IPS-15b (cell line): ENCODE data around the gene KRTAP10-7.

Experiments
- H3K27me3 ChIP-seq: one replicate; pipeline ENCODE4 v1.6.1; 2013; ENCODE audit warnings: low read length; ENCODE audit not compliant: control insufficient read depth, insufficient read depth
- H3K36me3 ChIP-seq: one replicate; pipeline ENCODE4 v1.6.1; 2013; ENCODE audit warnings: low read length; ENCODE audit not compliant: control insufficient read depth, insufficient read depth
- H3K4me1 ChIP-seq: one replicate; pipeline ENCODE4 v1.6.1; 2013; ENCODE audit warnings: mild to moderate bottlenecking, low read length; ENCODE audit not compliant: control insufficient read depth, insufficient read depth
- H3K4me3 ChIP-seq: one replicate; pipeline ENCODE4 v1.5.1; 2013; ENCODE audit warnings: low read depth, low read length
- H3K9ac ChIP-seq: one replicate; pipeline ENCODE4 v1.6.1; 2013; ENCODE audit warnings: low read depth, mild to moderate bottlenecking, low read length
- H3K9me3 ChIP-seq: one replicate; pipeline ENCODE4 v1.6.1; 2013; ENCODE audit warnings: mild to moderate bottlenecking, low read length; ENCODE audit not compliant: control insufficient read depth, insufficient read depth

Gene KRTAP10-7

GRCh38 chr21:44564099-44564498, 36.3 kb upstream of the KRTAP10-7 start:
- no peaks in the 10 kb centered on the region for H3K4me1 ChIP-seq
- no peak overlapping the region for H3K4me3 ChIP-seq
- H3K36me3 ChIP-seq, result no peaks in the 10 kb centered on the region
- H3K9ac ChIP-seq, result no peak overlapping the region
- no peaks in the 10 kb centered on the region for H3K9me3 ChIP-seq
- H3K27me3 ChIP-seq, result no peaks in the 10 kb centered on the region

DNA sequence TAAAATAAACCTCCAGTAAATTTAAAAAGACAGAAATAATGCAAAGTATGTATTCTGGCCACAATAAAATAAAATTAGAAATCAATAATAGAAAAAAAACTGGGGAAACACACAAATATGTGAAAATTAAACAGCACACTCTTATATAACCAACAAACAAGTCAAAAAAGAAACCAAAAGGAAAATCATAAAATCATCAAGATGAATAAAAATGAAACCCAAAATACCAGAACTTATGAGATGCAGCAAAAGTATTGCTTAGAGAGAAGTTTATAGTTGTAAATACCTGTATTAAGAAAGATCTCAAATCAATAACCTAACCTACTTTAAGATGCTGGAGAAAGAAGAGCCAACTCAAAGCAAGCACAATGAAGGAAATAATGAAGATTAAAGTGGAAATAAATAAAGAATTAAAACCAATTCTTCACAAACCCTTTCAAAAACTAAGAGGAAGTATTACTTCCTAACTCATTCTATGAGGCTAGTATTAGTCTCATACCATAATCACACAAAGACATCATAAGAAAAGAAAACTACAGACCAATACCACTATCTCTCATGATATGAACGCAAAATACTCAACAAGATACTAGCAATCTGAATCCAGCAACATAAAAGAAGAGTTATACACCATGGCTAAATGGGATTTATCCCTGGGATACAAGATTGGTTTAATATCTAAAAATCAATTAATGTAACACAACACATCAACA, 35.4 kb upstream of the KRTAP10-7 start:
- H3K4me3 ChIP-seq, result no peak overlapping the region
- no peaks in the 10 kb centered on the region for H3K27me3 ChIP-seq
- H3K4me1 ChIP-seq, result no peaks in the 10 kb centered on the region
- H3K9ac ChIP-seq, result no peak overlapping the region
- no peaks in the 10 kb centered on the region for H3K36me3 ChIP-seq
- H3K9me3 ChIP-seq, result no peaks in the 10 kb centered on the region

DNA sequence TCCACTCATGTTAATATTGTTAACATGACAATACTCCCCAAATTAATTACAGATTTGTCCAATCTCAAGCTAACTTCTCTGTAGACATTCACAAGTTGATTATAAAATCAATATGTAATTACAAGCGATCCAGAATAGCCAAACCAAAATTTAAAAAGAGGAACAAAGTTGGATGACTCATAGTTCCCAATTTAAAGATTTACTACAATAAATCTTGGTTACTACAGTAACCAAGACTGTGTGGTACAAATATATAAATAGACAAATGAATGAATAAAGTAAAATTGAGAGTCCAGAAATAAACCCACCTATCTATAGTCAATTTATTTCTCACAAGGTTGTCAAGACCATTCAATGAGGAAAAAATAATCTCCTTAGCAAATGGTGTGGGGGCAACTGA, 34.0 kb upstream of the KRTAP10-7 start:
- no peaks in the 10 kb centered on the region for H3K9me3 ChIP-seq
- H3K4me1 ChIP-seq, result no peaks in the 10 kb centered on the region
- H3K27me3 ChIP-seq, result no peaks in the 10 kb centered on the region
- H3K4me3 ChIP-seq, result no peak overlapping the region
- no peak overlapping the region for H3K9ac ChIP-seq
- H3K36me3 ChIP-seq, result no peaks in the 10 kb centered on the region

DNA sequence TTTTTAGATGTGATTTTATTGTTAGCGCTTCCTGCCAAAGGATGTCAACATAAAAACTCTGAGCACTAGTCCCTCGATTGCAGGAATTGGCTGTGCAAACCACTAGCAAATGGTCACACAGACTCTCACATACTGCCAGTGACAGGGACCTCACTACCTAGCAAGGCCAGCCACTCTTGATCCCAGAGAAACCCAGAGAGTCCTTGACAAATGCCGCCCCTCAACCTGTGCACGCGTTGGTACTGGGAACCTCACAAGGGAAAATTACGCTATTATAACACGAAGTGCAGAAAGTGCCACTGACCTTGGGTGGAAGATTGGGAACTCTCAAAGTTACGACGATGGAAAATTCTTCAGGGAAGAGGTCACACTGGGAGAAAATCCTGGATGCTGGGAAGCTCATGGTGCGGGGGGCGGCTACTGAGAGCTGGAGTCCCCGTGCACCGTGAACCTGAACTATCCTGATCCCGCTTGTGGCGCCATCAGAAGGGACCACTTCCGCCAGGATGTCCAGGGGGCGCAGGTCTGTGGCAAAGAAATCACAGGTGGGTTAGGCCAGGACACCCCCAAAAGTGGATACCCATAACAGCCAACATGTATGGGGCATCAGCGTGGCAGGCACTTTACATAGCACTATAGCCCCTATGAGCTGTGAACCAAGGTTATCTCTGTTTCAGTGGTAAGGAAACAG, 32.8 kb upstream of the KRTAP10-7 start:
- no peaks in the 10 kb centered on the region for H3K4me1 ChIP-seq

GRCh38 chr21:44568261-44568660, 32.1 kb upstream of the KRTAP10-7 start:
- Histone ChIP-seq H3K4me3 (no peak overlapping the region), H3K9me3 (no peaks in the 10 kb centered on the region), H3K36me3 (no peaks in the 10 kb centered on the region), H3K4me1 (no peaks in the 10 kb centered on the region), H3K9ac (no peak overlapping the region), H3K27me3 (no peaks in the 10 kb centered on the region)

More for the DNA sequence above, 32.8 kb upstream of the KRTAP10-7 start:
- Histone ChIP-seq H3K4me3 (no peak overlapping the region), H3K27me3 (no peaks in the 10 kb centered on the region), H3K36me3 (no peaks in the 10 kb centered on the region), H3K9me3 (no peaks in the 10 kb centered on the region), H3K9ac (no peak overlapping the region)

DNA sequence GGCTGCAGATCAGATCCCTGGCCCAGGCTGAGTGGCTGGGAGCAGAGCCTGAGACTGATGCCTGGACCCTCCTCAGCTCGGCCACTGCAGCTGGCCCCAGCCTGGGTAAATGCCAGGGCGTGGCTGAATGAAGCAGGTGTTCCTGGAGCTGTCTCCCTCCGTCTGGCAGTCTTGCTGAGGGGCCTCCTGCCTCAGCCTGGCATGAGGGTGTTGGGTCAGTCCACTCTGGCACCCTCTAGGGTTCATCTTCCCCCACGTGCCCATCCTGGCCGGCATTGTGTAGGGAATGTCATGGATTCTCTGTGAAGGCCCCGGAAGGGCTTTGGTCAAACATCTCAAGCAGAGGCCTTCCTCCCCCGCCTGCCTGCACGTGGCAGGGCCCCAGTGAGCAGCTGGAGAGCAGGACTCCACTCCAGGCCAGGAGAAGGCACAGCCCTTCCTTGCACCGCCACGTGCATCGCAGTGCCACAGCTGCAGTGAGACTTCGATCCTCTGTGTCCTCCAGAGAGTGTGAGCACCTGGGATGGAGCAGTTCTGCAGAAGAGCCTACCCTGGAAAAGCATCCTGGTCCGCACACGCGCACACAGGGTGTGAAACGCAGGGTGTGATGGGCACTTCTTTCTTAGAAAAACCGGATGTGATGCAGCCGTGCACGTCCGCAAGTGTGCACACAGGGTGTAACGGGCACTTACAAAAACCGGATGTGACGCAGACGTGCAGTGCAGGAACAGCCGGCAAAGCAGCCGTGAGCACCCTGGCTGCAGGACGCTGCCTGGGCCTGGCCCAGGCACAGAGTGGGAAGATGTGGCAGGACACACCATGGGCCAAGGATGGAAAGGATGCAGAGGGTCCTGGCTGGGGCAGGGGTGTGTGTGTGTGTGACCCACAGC, 31.5 kb upstream of the KRTAP10-7 start:
- no peak overlapping the region for H3K9ac ChIP-seq
- H3K4me1 ChIP-seq, result no peaks in the 10 kb centered on the region
- H3K9me3 ChIP-seq, result no peaks in the 10 kb centered on the region
- H3K4me3 ChIP-seq, result no peak overlapping the region
- H3K27me3 ChIP-seq, result no peaks in the 10 kb centered on the region
- no peaks in the 10 kb centered on the region for H3K36me3 ChIP-seq

DNA sequence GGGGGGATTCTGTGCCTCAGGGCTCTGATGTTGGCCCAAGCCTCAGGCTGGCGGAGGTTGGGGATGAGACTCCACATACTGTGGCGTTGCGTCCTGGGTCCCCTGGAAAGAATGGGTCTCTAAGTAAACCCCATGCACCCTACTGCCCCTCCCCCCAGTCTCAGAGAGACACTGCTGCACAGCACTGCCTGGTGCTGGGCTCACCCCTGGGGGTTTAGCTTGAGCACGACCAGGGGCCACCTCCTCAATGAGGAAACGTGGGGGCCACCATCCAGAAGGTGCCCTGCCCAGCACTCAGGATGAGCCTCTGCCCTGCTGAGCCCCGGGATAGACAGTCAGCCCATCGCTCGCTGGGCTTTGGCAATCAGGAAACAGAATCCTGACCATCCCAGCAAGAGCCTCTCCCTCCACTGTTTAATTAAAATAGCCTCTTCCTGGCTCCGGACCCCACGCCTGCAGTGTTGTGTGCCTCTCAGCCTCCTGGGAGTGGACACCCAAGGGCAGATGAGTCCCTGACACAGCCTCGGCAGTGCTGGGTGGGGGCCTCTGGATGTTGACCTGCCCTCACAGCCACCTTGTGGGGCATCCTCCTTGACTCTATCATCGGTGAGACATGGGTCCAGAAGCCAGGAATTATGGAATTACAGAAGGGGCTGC, 30.4 kb upstream of the KRTAP10-7 start:
- Histone ChIP-seq H3K9me3 (no peaks in the 10 kb centered on the region), H3K9ac (no peak overlapping the region), H3K27me3 (no peaks in the 10 kb centered on the region), H3K4me3 (no peak overlapping the region), H3K4me1 (no peaks in the 10 kb centered on the region), H3K36me3 (no peaks in the 10 kb centered on the region)

DNA sequence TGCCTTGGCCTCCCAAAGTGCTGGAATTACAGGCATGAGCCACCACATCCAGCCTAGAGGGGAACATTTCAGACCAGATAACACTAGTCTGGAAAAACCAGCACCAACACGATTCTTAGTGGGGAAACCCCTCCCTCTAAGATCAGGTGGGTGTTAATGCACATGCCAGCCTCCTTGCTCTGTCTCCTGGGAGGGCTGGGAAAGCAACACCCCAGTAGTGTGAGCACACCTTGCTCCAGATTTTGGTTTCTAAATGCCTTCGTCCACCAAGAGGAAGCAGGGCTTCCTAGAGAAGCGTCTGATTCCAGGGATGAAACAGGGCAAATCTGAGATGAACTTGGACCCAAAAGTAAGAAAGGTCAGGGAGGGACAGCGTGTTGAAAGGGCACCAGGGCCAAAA, 29.1 kb upstream of the KRTAP10-7 start:
- H3K4me3 ChIP-seq, result no peak overlapping the region
- no peaks in the 10 kb centered on the region for H3K4me1 ChIP-seq
- H3K9me3 ChIP-seq, result no peaks in the 10 kb centered on the region
- H3K27me3 ChIP-seq, result no peaks in the 10 kb centered on the region
- H3K9ac ChIP-seq, result no peak overlapping the region
- no peaks in the 10 kb centered on the region for H3K36me3 ChIP-seq

DNA sequence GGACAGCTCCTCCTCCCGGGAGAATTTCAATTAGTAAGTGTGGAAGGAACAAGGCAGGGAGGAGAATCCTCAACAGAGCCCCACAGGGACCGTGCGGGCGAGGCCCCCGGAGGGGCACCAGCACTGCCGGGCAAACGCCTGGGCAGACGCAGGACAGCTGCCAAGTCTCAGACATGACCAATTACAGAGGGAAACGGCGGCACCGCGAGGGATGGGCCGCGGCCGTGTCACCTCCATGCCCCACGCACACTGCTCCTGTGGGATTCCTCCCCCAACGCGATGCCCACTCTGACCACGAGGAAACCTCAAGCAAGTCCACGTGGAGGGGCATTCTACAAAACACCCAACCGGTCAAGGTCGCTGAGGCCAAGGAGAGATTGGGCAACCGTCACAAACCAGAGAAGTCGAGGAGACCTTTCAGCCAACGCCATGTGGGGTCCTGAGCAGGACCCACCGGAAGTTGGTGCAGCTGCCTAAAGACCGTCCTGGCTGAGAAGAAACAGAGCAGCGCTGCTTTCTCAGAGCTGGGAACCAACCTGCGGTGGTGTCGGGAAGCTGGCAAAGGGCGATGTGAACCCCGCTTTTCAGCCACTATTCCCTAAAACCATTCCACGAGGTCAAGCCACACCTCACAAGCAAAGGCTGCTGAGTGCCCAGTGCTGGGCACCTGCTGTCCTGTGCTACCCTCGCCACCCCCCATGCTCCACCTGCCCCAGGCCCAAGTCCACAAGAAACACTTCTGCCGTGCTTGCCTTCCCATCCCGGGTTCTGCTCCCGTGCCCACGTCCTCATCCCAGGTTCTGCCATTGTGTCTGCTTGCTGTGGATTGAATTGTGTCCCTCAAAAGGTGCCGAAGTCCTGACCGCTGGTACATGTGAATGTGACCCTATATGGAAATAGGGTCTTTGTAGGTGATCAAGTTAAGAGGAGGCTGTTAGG, 28.3 kb upstream of the KRTAP10-7 start:
- H3K27me3 ChIP-seq, result no peaks in the 10 kb centered on the region
- H3K9ac ChIP-seq, result no peak overlapping the region

GRCh38 chr21:44572959-44573583, 27.3 kb upstream of the KRTAP10-7 start:
- Histone ChIP-seq H3K36me3 (no peaks in the 10 kb centered on the region), H3K4me1 (no peaks in the 10 kb centered on the region), H3K27me3 (no peaks in the 10 kb centered on the region), H3K9me3 (no peaks in the 10 kb centered on the region), H3K9ac (no peak overlapping the region), H3K4me3 (no peak overlapping the region)

More for the DNA sequence above, 28.3 kb upstream of the KRTAP10-7 start:
- H3K36me3 ChIP-seq, result no peaks in the 10 kb centered on the region
- no peaks in the 10 kb centered on the region for H3K4me1 ChIP-seq
- no peak overlapping the region for H3K4me3 ChIP-seq
- H3K9me3 ChIP-seq, result no peaks in the 10 kb centered on the region
